DMS53 (cell line): ENCODE measurements around the gene BORCS8.
"Not testable (repeated sequence)": the region's sequence is repeated elsewhere in the genome, so short reads cannot be mapped to it uniquely, and the experiment has no call there.

Source experiments
- DNase-seq: peaks from one replicate; lab custom pipeline; 2025; lab: John Stamatoyannopoulos, UW

BORCS8 gene

DNA sequence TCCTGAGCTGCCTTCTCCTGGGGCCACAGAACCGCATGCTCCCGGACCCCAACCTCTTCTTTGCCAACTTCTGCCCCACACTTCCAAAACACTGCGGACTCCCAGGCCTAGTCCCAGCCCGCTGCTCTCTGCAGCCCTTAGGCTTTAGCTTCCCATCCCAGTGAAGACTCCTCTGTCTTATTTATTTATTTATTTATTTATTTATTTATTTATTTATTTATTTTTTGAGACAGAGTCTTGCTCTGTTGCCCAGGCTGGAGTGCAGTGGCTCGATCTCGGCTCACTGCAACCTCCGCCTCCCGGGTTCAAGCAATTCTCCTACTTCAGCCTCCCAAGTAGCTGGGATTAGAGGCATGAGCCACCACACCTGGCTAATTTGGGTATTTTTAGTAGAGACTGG lies 43.4 kb downstream of the BORCS8 start:
- DNase-seq, result not testable (repeated sequence)

DNA sequence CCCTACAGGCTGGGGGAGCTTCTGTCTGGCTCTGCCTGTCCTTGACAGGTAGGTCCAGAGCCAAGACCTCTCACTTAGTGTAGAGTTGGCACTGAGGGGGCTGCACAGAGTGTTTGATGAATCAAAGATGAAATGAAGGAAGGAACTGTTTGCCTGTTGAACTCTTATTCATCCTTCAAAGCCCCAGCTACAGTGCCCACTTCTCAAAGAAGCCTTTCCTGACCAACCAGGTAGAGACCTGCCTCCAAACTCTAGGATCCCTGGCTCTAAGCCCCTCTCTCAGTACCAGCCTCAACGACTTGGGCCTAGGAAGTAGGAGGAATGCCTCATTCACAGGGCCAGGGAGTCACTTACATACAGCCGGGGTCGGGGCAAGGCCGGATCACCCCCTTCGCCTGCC lies 44.6 kb downstream of the BORCS8 start:
- no peak for DNase-seq

DNA sequence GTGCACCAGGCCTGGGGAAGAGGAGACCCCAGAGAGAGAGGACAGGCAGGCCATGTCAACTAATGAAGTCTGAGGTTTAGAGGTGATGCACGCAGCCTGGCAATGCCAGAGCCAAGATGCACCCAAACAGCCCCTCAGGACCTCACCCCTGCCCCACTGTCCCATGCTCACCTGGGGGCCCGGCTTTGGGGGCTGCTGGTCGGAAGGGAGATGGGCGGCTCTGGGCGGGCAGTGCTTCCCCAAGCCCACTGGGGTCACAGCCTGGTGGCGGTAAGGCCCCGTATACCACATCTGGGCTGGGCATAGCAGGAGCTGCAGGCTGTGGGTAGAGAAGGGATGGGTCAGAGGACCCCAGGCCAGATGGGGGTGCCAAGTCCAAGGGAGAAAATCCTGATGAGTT lies 45.1 kb downstream of the BORCS8 start:
- DNase-seq, result no peak

DNA sequence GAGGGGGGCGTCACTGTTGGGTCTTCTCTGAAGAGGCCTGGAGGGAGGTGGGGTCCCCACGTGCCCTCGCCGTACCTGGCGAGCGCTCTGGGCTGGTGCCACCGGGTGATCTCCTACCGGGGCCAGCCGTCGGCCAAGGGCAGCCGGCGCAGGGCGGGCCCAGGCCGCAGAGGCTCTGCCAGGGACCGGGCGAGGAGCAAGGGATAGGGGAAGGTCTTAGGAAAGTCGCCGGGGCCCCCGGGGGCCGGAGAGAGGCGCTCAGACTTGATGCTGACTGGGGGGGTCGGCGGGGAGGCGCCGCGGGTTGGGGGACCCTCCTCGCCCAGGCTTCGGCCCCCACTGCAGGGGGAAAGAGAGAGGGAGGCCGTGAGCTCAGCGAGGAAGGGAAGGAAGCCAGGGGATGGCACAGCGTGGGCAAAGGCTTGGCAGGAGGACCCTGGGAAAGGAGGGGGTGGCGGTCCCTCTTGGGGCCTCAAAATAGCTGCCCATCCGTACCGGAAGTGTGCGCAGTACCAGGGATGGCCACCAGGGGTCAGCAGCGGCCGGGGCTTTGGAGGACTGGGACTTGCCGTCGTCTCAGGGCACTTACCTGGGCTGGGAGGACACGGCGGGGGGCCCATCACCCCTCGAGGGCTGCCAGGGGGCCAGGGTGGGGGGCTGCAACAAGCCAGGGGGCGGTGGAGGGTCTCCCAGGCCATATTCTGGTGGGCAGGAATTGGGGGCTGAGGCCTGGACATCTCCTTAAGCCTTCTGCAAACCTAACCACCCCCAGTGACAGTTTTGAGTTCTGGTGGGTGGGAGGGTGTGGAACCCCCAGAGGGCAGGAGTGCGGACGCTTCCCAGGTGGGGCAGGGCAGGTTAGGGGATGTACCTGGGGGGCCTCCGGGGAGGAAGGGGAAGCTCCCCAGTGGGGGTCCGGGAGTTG lies 46.0 kb downstream of the BORCS8 start:
- DNase-seq, result peak; percentile 68

DNA sequence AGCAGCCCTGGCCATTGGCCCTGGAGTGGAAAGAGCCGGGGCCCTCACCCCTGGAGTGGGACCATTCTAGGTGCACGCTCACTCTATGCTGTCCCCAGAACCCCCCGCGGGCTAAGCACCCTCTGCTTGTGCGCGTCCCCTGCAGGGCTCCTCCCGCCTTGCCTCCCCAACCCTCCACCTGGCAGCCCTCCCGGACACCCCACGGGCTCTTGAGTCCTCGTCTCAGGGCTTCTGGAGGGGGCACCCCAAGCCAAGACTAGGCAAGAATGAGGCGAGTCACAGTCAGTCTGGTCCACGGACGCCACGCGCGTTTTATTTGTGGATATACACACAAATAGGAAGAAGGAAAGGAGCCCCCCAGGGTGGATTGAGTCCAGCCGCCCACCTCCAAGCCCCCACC lies 46.7 kb downstream of the BORCS8 start:
- no peak for DNase-seq

DNA sequence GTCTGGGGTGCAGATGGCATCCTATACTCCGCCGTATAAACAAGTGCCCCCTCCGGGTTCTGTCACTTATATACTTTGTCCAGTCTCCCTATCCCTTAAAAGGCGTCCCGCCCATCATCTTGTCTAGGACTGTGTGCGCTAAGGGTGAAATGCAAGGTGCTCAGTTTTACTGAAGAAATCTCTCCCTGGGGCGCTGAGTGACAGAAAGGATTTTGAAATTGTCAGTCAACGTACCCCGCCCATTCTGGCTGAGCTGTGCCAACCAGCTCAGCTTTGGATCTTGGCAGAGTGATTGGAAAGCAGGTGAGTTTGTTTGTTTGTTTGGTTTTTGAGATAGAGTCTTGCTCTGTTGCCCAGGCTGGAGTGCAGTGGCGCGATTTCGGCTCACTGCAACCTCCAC lies 49.6 kb downstream of the BORCS8 start:
- DNase-seq, result no peak

DNA sequence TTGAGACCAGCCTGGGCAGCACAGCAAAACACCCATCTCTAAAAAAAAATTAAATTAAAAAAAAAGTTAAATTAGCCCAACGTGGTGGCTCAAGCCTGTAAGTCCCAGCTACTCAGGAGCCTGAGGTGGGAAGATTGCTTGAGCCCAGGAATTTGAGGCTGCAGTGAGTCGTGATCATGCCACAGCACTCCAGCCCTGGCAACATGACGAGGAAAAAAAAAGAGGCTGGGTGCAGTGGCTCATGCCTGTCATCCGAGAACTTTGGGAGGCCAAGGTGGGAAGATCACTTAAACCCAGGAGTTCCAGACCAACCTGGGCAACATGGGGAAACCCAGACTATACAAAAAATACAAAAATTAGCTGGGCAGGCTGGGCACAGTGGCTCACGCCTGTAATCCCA lies 51.5 kb downstream of the BORCS8 start:
- DNase-seq, result no peak

DNA sequence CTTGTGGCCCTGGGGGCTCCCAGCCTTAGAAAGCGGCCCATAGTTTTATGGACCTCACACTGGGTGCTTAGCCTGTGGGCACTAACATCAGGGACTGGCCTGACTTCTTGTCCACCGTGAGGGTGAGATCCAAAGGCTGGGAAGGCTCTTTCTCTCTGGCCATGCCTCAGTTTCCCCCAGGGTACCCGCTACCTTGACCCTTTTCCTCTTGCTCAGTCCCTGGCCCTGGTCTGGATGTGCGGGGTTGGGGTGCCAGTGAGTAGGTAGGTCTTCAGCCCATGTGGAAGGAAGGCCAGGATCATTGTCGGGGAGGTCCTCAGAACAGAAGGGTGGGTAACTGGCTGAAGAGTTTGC lies 52.1 kb downstream of the BORCS8 start:
- no peak for DNase-seq

DNA sequence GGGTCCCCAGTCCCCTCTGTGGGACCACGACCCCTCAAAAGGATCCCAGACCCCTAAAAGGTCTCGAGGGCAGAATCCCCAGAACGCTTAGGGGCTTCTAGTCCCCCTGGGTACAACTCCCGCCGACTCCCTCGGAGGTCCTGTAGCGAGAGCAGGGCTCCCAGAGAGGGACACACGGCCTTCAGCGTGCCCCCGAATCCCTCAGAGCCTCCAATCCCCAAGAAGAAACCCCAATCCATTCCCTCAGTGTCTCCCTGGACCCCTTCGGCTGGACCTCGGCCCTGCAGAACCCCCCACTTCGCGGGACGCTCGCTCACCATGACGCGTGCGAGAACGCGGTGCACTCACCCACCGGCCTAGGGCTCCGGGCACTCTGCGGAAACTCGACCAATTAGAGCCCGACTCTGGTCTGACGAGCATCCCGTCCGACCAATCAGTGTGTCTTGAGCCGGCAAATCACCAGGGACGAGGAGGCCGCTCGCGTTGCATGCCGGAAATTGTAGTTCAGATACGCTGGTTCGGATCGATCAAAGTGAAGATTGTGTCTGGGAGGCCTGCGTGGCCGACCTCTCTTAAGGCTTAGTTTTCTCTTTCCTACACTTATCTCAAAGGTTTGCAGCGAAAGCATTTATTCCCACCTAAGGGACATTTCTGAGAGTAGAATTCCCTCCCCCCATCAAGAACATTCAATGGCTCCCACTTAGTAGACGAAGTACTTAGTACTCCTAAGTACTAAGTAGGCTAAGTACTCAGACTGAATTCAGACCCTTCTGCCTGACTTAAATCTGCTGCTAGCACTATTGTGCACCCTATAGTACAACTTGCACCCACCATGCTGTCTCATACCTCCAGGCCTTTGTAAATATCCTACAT lies 53.6 kb downstream of the BORCS8 start, which contains the start of gene TMEM161A:
TSS of gene TMEM161A (minus strand) at position 370 of the 873 bp plus-strand sequence. CDS start at position 320, 50 bp downstream.
- peak; percentile 98 for DNase-seq

DNA sequence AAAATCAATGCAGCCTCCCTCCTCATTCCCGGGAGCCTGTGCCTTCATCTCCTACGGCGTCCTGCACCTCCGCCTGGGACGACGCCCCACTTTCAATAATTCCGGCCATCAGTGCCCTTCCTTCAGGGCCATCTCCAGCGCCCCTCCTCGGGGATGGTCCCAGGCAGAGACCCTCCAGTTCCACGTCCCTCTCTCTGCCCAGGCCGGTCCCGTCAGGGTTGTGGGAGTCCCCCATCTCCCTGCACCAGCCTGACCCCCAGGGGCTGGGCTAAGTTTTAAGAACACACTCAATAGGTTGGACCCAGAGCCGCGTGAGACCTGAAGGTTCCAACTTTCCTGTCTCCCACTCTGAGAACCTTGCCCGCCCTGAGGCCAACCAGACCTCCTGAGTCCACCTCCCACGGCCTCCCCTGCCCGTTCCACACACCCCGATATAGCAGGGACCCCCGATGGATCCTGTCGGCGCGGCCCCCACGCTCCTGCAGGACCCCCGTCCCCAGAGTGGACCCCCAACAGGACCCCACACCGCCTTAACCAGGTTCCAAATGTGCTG lies 54.3 kb downstream of the BORCS8 start:
- DNase-seq, result no peak

DNA sequence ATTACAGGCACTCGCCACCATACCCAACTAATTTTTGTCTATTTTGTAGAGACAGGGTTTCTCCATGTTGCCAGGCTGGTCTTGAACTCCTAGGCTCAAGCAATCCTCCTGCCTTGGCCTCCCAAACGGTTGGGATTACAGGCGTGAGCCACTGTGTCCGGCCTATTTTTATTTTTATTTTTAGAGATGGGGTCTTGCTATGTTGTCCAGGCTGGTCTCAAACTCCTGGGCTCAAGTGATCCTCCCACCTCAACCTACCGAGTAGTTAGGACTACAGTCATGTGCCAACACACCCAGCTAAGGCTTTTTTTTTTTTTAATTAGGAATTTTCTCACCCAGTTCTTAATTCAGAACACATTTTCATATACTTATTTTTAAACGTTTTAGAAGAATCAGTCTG lies 56.2 kb downstream of the BORCS8 start:
- DNase-seq, result not testable (repeated sequence)

DNA sequence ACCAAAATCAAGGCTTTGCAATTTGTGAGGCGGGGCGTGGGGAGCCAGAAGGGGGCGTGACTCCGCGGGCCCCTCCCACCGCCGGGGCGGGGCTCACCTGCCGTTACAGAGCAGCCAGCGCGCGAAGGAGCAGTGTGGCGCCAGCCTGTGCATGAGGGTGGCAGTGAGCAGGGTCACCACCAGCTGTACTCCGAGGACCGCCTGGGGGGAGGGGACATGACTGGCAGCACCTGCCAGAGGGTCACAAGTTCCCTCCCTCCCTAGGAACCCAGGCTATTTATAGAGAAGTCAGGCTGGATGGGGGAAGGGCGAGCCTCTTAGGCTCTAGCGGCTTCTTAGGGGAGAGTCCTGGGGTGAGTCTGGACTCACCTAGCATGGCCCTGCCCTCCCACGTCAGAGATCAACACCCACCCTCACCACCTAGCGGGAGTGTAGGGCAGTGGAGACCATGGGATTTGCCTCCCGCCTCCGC lies 57.2 kb downstream of the BORCS8 start:
- peak; percentile 77 for DNase-seq

DNA sequence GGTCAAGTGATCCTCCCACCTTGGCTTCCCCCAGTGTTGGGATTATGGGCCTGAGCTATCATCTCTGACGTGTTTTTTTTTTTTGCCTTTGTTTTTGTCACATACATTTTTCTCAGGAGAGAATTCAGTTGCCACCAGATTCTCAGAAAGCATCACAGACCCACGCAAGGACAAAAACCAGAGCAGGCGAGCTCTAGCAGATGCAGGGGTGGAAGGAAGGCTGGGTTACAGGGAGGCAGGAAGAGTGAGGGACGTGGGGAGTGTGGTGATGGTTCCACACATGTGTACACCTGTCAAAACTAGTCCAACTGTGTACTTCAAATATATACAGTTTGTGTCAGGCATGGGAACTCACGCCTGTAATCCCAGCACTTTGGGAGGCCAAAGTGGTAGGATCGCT lies 58.0 kb downstream of the BORCS8 start:
- DNase-seq, result no peak

DNA sequence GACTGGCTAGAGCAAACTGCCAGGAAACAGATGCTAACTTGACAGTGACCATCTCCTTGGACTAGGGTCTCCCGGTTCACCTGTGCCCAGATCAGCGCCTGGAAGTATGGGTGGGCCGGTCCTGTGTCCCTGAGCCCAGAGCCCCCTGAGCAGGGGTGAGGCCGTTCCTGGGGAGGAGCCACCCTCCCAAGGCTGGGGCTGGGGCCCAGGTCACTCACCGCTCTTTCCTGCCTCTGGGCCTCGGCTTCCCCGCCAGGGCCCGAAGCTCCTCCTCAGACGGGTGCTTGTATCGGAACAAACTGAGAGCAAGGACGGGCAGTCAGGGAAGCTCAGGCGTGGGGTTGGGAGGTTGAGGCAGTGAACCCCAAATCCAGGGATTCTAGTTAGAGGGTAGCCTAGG lies 59.0 kb downstream of the BORCS8 start:
- no peak for DNase-seq

DNA sequence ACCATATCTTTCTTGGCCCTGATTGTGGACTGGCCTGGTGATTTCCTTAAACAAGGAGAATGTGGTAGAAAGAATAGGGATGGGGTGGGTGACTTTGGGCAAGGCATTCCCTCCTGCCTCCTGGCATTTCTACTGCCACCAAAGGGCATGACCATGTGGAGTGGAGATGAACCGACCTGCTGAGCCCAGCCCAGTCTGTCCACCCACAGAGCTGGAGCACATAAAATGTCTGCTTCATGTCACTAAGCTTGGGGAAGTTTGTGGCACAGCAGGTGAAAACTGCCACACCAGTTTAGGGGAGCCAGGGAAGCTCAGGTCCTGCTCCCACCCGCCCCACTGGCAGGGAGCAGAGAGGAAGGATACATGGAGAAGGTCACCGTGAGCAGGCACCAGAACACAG lies 60.0 kb downstream of the BORCS8 start:
- no peak for DNase-seq
